ENCODE results near the gene SHISAL2A. TPM values are rescaled to one million over a fixed set of nuclear protein-coding genes. Genes with fewer than 3 reads are reported as not detected.

The SHISAL2A gene
- polyA plus RNA-seq, 1 experiment = not detected

GRCh38 chr1:52677076-52677806, 44.3 kb downstream of the SHISAL2A start:
- DNase-seq (ENCODE audit: low read depth, low spot score) = no peak

GRCh38 chr1:52679048-52679447, 46.1 kb downstream of the SHISAL2A start:
- ChIA-PET CTCF (no interaction called here), POLR2A (interaction anchor here (0.7 kb wide), 1 partner anchor 171 kb away, joined by 3 read pairs; no protein-coding TSS in a partner anchor)
- Histone ChIP-seq H3K27ac (ENCODE audit: low read depth, low read length) (no peak overlapping the region), H3K27me3 (ENCODE audit: control insufficient read depth, insufficient read depth, low read length) (no peaks in the 10 kb centered on the region), H3K4me3 (ENCODE audit: low read depth, low read length) (no peak overlapping the region), H3K9me3 (ENCODE audit: control insufficient read depth, insufficient read depth, low read length) (no peaks in the 10 kb centered on the region)
- no peak for TF ChIP-seq CTCF (IDR thresholded peaks at IDR 0.05; ENCODE audit: low read depth, low read length)
- no peak for DNase-seq (ENCODE audit: low read depth, low spot score)

More at GRCh38 chr1:52677076-52677806, 44.3 kb downstream of the SHISAL2A start:
- no peak overlapping the region for H3K27ac ChIP-seq (ENCODE audit: low read depth, low read length)
- H3K27me3 ChIP-seq (ENCODE audit: control insufficient read depth, insufficient read depth, low read length) = no peaks in the 10 kb centered on the region
- ChIA-PET CTCF (interaction anchor here (0.8 to 1.8 kb wide), 2 partner anchors 9 kb away, joined by 3 to 5 read pairs; no protein-coding TSS in a partner anchor), POLR2A (no interaction called here)
- no peak overlapping the region for H3K4me3 ChIP-seq (ENCODE audit: low read depth, low read length)
- TF ChIP-seq CTCF (IDR thresholded peaks at IDR 0.05; ENCODE audit: low read depth, low read length) = no peak
- H3K9me3 ChIP-seq (ENCODE audit: control insufficient read depth, insufficient read depth, low read length) = no peaks in the 10 kb centered on the region

GRCh38 chr1:52679498-52679897, 46.5 kb downstream of the SHISAL2A start:
- ChIA-PET CTCF (interaction anchor here (0.7 kb wide), 1 partner anchor 1181 kb away, joined by 4 read pairs; no protein-coding TSS in a partner anchor), POLR2A (no interaction called here)
- Histone ChIP-seq H3K4me3 (ENCODE audit: low read depth, low read length) (no peak overlapping the region), H3K27me3 (ENCODE audit: control insufficient read depth, insufficient read depth, low read length) (no peaks in the 10 kb centered on the region), H3K27ac (ENCODE audit: low read depth, low read length) (no peak overlapping the region), H3K9me3 (ENCODE audit: control insufficient read depth, insufficient read depth, low read length) (no peaks in the 10 kb centered on the region)
- DNase-seq (ENCODE audit: low read depth, low spot score) = no peak
- no peak for TF ChIP-seq CTCF (IDR thresholded peaks at IDR 0.05; ENCODE audit: low read depth, low read length)

GRCh38 chr1:52680353-52680752, 47.4 kb downstream of the SHISAL2A start:
- ChIA-PET POLR2A (no interaction called here), CTCF (interaction anchor here (0.6 kb wide), 1 partner anchor 60 kb away, joined by 5 read pairs; no protein-coding TSS in a partner anchor)
- Histone ChIP-seq H3K4me3 (ENCODE audit: low read depth, low read length) (no peak overlapping the region), H3K27me3 (ENCODE audit: control insufficient read depth, insufficient read depth, low read length) (no peaks in the 10 kb centered on the region), H3K9me3 (ENCODE audit: control insufficient read depth, insufficient read depth, low read length) (no peaks in the 10 kb centered on the region), H3K27ac (ENCODE audit: low read depth, low read length) (no peak overlapping the region)
- no peak for TF ChIP-seq CTCF (IDR thresholded peaks at IDR 0.05; ENCODE audit: low read depth, low read length)
- DNase-seq (ENCODE audit: low read depth, low spot score) = no peak

GRCh38 chr1:52681136-52681535, 48.2 kb downstream of the SHISAL2A start:
- no peak overlapping the region for H3K27ac ChIP-seq (ENCODE audit: low read depth, low read length)
- CTCF ChIA-PET = no interaction called here
- DNase-seq (ENCODE audit: low read depth, low spot score) = no peak
- no peaks in the 10 kb centered on the region for H3K9me3 ChIP-seq (ENCODE audit: control insufficient read depth, insufficient read depth, low read length)
- H3K4me3 ChIP-seq (ENCODE audit: low read depth, low read length) = no peak overlapping the region
- no peak for TF ChIP-seq CTCF (IDR thresholded peaks at IDR 0.05; ENCODE audit: low read depth, low read length)
- POLR2A ChIA-PET = no interaction called here
- no peaks in the 10 kb centered on the region for H3K27me3 ChIP-seq (ENCODE audit: control insufficient read depth, insufficient read depth, low read length)

Measured in AG04450 (cell line).